Activated CD4-positive, alpha-beta memory T cell treated with anti-CD3 and anti-CD28 coated beads for 36 hours (primary cell): ENCODE results near the gene NCAPG. TPM values are rescaled to one million over a fixed set of nuclear protein-coding genes. Genes with fewer than 3 reads are reported as not detected.

Source experiments
- CTCF ChIA-PET: fragments of 350-600 bp; sonication (Branson Sonifier 250); formaldehyde crosslinking; loops from one replicate; lab custom pipeline; 2021; ENCODE audit warnings: antibody characterized with exemption, inconsistent platforms; lab: Charles Lee
- POLR2A ChIA-PET: fragments of 350-600 bp; sonication (Branson Sonifier 250); formaldehyde crosslinking; loops from one replicate; lab custom pipeline; 2021; ENCODE audit warnings: antibody characterized with exemption; lab: Charles Lee
- DNase-seq: peaks from one replicate; pipeline ENCODE4 v3.0.0-alpha.2; 2020
- H3K27ac Mint-ChIP-seq: one replicate; pipeline ENCODE4 v1.8.0; 2021; ENCODE audit warnings: mixed read lengths
- H3K27me3 Mint-ChIP-seq: one replicate; pipeline ENCODE4 v1.8.0; 2021; ENCODE audit warnings: mixed read lengths
- H3K36me3 Mint-ChIP-seq: one replicate; pipeline ENCODE4 v1.8.0; 2021; ENCODE audit warnings: mixed read lengths
- H3K4me1 Mint-ChIP-seq: one replicate; pipeline ENCODE4 v1.8.0; 2021; ENCODE audit warnings: low read depth, mixed read lengths
- H3K4me3 Mint-ChIP-seq: one replicate; pipeline ENCODE4 v1.8.0; 2021; ENCODE audit warnings: mild to moderate bottlenecking, mixed read lengths
- H3K9me3 Mint-ChIP-seq: one replicate; pipeline ENCODE4 v1.8.0; 2021; ENCODE audit warnings: mixed read lengths
- intact Hi-C: fragments of 100-400 bp; cut with micrococcal nuclease; formaldehyde crosslinking; loops from one replicate; pipeline ENCODE4 v1.15.1; 2023
- total RNA-seq, 2 experiments: library from RNA; stranded (reverse); gene quantifications; one replicate each; pipeline ENCODE4 v1.2.3, GENCODE V29; 2021

The NCAPG gene
- total RNA-seq, 2 experiments from 2014 or later: 76.7 to 79.8 TPM

- ChIA-PET POLR2A (no interaction called here), CTCF (no interaction called here)
- intact Hi-C loops: no loop called here
- Mint-ChIP-seq H3K4me1 (no peaks in the 10 kb centered on the region), H3K27me3 (no peaks in the 10 kb centered on the region), H3K27ac (no peak overlapping the region), H3K4me3 (no peak overlapping the region), H3K36me3 (peaks cover 2% of the 10 kb centered on the region), H3K9me3 (no peaks in the 10 kb centered on the region)
- no peak for DNase-seq
These were observed 78.9 kb downstream of the NCAPG start for GRCh38 chr4:17889692-17890091.

DNA sequence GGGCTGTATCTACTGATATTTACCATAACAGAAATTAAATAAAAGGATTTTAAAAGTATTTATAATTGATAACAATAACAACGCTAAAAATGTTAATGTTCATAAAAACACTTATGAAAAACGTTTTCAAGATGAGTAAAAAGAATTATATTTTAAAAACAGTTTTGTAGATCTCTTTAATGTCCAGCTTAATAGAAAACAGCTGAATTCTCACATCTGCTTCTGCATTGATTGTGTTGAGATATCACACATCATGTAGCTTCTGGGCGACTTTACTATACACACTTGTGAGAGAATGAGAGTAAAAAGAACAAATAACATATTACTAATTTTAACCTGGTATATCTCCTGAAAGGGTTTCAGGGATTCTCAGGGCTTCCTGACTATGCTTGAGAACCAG, 83.6 kb downstream of the NCAPG start:
- no peaks in the 10 kb centered on the region for H3K27me3 Mint-ChIP-seq
- H3K27ac Mint-ChIP-seq: no peak overlapping the region
- intact Hi-C loops: no loop called here
- H3K9me3 Mint-ChIP-seq: no peaks in the 10 kb centered on the region
- DNase-seq: no peak
- ChIA-PET CTCF (no interaction called here), POLR2A (no interaction called here)
- no peaks in the 10 kb centered on the region for H3K4me1 Mint-ChIP-seq
- no peak overlapping the region for H3K4me3 Mint-ChIP-seq
- peaks cover 7% of the 10 kb centered on the region for H3K36me3 Mint-ChIP-seq

Other genes starting within 250 kb of the NCAPG start
- gene LAP3, start 233.8 kb upstream of the NCAPG start, total RNA-seq: 100 to 1,000 TPM; 118 to 120 TPM
- 10 to 100 TPM; 52.9 to 54.5 TPM for gene MED28, start 196.3 kb upstream of the NCAPG start, total RNA-seq
- gene FAM184B, start 29.4 kb upstream of the NCAPG start, total RNA-seq: not detected
- 10 to 100 TPM; 33.9 to 34.1 TPM for gene DCAF16, start 222 bp upstream of the NCAPG start, total RNA-seq
- gene LCORL, start 210.8 kb downstream of the NCAPG start, total RNA-seq: 10 to 100 TPM in 1 of 2 experiments, 1 to 10 TPM in 1; 8.1 to 10.5 TPM